Trophoblast cell (in vitro differentiated cells and primary cell): Measurements from ENCODE around the gene NEK8.
"Not testable (repeated sequence)": the region's sequence is repeated elsewhere in the genome, so short reads cannot be mapped to it uniquely, and the experiment has no call there.

Source experiments
- DNase-seq, 2 donors: peaks; one replicate each; pipeline ENCODE4 v3.0.0-alpha.2; 2016
- H2AFZ ChIP-seq: 2 replicates; pipeline ENCODE4 v1.6.1; 2013; ENCODE audit warnings: low read length, moderate library complexity, mild to moderate bottlenecking; ENCODE audit not compliant: insufficient read depth, poor library complexity
- H2AK5ac ChIP-seq: 2 replicates; pipeline ENCODE4 v1.6.1; 2013; ENCODE audit warnings: mild to moderate bottlenecking, low read length
- H2BK120ac ChIP-seq: 2 replicates; pipeline ENCODE4 v1.6.1; 2013; ENCODE audit warnings: low read length, mild to moderate bottlenecking, moderate library complexity; ENCODE audit not compliant: insufficient read depth, poor library complexity
- H2BK12ac ChIP-seq: 2 replicates; pipeline ENCODE4 v1.6.1; 2013; ENCODE audit warnings: mild to moderate bottlenecking, low read length, moderate library complexity
- H2BK5ac ChIP-seq: 2 replicates; pipeline ENCODE4 v1.6.1; 2013; ENCODE audit warnings: low read length, low read depth, moderate library complexity, mild to moderate bottlenecking; ENCODE audit not compliant: poor library complexity
- H3K14ac ChIP-seq: 2 replicates; pipeline ENCODE4 v1.6.1; 2013; ENCODE audit warnings: mild to moderate bottlenecking, low read length
- H3K18ac ChIP-seq: 2 replicates; pipeline ENCODE4 v1.6.1; 2013; ENCODE audit warnings: mild to moderate bottlenecking, low read length
- H3K23ac ChIP-seq: 2 replicates; pipeline ENCODE4 v1.6.1; 2013; ENCODE audit warnings: low read length
- H3K27ac ChIP-seq: 2 replicates; pipeline ENCODE4 v1.5.1; 2013; ENCODE audit warnings: low read depth, mild to moderate bottlenecking, inconsistent platforms, low read length, moderate library complexity
- H3K27me3 ChIP-seq: 2 replicates; pipeline ENCODE4 v1.6.1; 2013; ENCODE audit warnings: inconsistent platforms, mild to moderate bottlenecking, low read length, moderate library complexity; ENCODE audit not compliant: insufficient read depth
- H3K36me3 ChIP-seq, 2 experiments: 1 replicate in 1 of 2; 2 replicates in 1 of 2; pipeline ENCODE4 v1.6.1; 2013; ENCODE audit warnings: low read length in 2 of 2, mild to moderate bottlenecking in 2 of 2, moderate library complexity in 1 of 2; ENCODE audit not compliant: insufficient read depth in 2 of 2, control insufficient read depth in 1 of 2
- H3K4ac ChIP-seq: 2 replicates; pipeline ENCODE4 v1.6.1; 2013; ENCODE audit warnings: low read depth, mild to moderate bottlenecking, low read length, moderate library complexity
- H3K4me1 ChIP-seq, 2 experiments: 1 replicate in 1 of 2; 2 replicates in 1 of 2; pipeline ENCODE4 v1.6.1; 2013; ENCODE audit warnings: low read length in 2 of 2, mild to moderate bottlenecking in 2 of 2, moderate library complexity in 1 of 2; ENCODE audit not compliant: insufficient read depth in 2 of 2, control insufficient read depth in 1 of 2
- H3K4me2 ChIP-seq: 2 replicates; pipeline ENCODE4 v1.6.1; 2013; ENCODE audit warnings: inconsistent platforms, mild to moderate bottlenecking, low read length, moderate library complexity
- H3K4me3 ChIP-seq: 2 replicates; pipeline ENCODE4 v1.5.1; 2013; ENCODE audit warnings: mild to moderate bottlenecking, low read depth, low read length, inconsistent platforms
- H3K79me1 ChIP-seq: one replicate; pipeline ENCODE4 v1.6.1; 2013; ENCODE audit warnings: low read length
- H3K79me2 ChIP-seq: 2 replicates; pipeline ENCODE4 v1.6.1; 2013; ENCODE audit warnings: low read length, mild to moderate bottlenecking; ENCODE audit not compliant: control insufficient read depth, insufficient read depth, poor library complexity
- H3K9ac ChIP-seq: 2 replicates; pipeline ENCODE4 v1.6.1; 2013; ENCODE audit warnings: mild to moderate bottlenecking, low read length
- H3K9me3 ChIP-seq: 2 replicates; pipeline ENCODE4 v1.6.1; 2013; ENCODE audit warnings: low read depth, mild to moderate bottlenecking, control low read depth, inconsistent platforms, low read length; ENCODE audit not compliant: insufficient read depth
- H4K12ac ChIP-seq: 2 replicates; pipeline ENCODE4 v1.6.1; 2013; ENCODE audit warnings: low read depth, mild to moderate bottlenecking, low read length, moderate library complexity
- H4K8ac ChIP-seq: 2 replicates; pipeline ENCODE4 v1.6.1; 2013; ENCODE audit warnings: low read depth, mild to moderate bottlenecking, low read length, moderate library complexity
- H4K91ac ChIP-seq: one replicate; pipeline ENCODE4 v1.6.1; 2013; ENCODE audit warnings: low read depth, mild to moderate bottlenecking, low read length, moderate library complexity
- WGBS: extraction: QIAGEN DNeasy Blood & Tissue Kit; methylation state at CpG from one replicate; pipeline ENCODE4 v1.1.7; 2013; ENCODE audit warnings: missing lambda C conversion rate; ENCODE audit not compliant: insufficient read length, insufficient coverage; ENCODE audit errors: extremely low coverage; 5-methylcytosine and 5-hydroxymethylcytosine counted together

The NEK8 gene

DNA sequence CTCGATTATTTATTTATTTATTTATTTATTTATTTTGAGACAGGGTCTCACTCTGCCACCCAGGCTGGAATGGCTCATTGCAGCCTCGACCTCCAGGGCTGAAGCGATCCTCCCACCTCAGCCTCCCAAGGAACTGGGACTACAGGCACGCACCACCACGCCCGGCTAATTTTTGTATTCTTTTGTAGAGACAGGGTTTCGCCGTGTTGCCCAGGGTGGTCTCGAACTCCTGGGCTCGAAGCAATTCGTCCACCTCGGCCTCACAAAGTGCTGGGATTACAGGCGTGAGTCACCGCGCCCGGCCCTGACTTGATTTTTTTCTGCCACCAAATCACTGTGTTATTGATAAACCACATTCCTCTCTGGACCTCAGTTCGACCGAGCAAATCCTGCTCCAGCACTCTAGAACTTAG is 9.6 kb upstream of the NEK8 start:
- H2BK12ac ChIP-seq, result peak overlapping the region; percentile 42

DNA sequence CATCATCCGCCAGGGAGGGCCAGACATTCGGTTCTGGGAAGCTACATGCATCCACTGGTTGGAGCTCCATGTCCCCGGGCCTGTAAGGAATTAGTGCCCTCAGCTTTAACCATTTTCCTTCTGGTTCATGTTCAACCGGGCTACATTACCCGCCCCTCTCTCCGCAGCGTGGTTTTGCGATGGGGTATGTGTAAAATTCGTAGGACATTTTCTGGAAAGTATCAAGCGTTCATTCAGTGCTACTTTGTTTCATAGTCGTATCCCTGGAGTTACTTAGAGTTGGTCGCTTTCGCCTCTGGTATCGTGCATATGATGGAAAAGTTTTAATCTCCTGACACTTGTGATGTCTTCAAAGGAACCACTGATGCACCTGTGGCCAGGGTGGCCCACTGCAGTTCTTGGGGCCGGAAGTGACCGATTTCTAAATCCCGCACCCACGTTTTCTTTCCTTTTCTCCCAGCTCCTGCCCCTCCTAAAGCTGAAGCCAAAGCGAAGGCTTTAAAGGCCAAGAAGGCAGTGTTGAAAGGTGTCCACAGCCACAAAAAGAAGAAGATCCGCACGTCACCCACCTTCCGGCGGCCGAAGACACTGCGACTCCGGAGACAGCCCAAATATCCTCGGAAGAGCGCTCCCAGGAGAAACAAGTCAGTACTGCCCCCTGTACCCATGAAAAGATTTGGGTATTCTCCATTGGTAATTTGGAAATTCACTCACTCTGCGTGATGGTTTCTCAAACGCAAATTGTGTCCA is 8.2 kb upstream of the NEK8 start:
- peak overlapping the region; percentile 98 for H3K4me3 ChIP-seq
- DNase-seq, result no peak
- peaks cover 33 to 40% of the 10 kb centered on the region in 2 experiments for H3K36me3 ChIP-seq
- H3K4me1 ChIP-seq, result peaks cover 22 to 32% of the 10 kb centered on the region in 2 experiments
- peak overlapping the region; percentile 100 for H3K4ac ChIP-seq
- H4K8ac ChIP-seq, result peak overlapping the region; percentile 96
- no peaks in the 10 kb centered on the region for H3K27me3 ChIP-seq
- peaks cover 29% of the 10 kb centered on the region for H3K79me2 ChIP-seq
- H2BK120ac ChIP-seq, result peak overlapping the region; percentile 97
- H3K14ac ChIP-seq, result peak overlapping the region; percentile 99
- H3K79me1 ChIP-seq, result peaks cover 32% of the 10 kb centered on the region
- H2AFZ ChIP-seq, result peak overlapping the region; percentile 91
- H3K4me2 ChIP-seq, result peak overlapping the region; percentile 90
- WGBS, result no CpG with 5 or more reads among the region's 30 CpGs
- H2AK5ac ChIP-seq, result peak overlapping the region; percentile 100
- H4K12ac ChIP-seq, result peak overlapping the region; percentile 95
- H2BK12ac ChIP-seq, result no peak overlapping the region
- peak overlapping the region; percentile 96 for H4K91ac ChIP-seq
- H2BK5ac ChIP-seq, result peak overlapping the region; percentile 96
- H3K27ac ChIP-seq, result peak overlapping the region; percentile 85
- no peak overlapping the region for H3K23ac ChIP-seq
- H3K9me3 ChIP-seq, result no peaks in the 10 kb centered on the region
- H3K18ac ChIP-seq, result peak overlapping the region; percentile 98
- peak overlapping the region; percentile 100 for H3K9ac ChIP-seq

More for the DNA sequence above, 9.6 kb upstream of the NEK8 start:
- DNase-seq, result no peak
- Histone ChIP-seq H2BK120ac (peak overlapping the region; percentile 61), H2AFZ (peak overlapping the region; percentile 23), H3K23ac (no peak overlapping the region), H3K79me2 (peaks cover 29% of the 10 kb centered on the region), H3K36me3 (peaks cover 40 to 45% of the 10 kb centered on the region in 2 experiments), H3K79me1 (peaks cover 29% of the 10 kb centered on the region), H2AK5ac (peak overlapping the region; percentile 51), H3K9ac (peak overlapping the region; percentile 38), H2BK5ac (peak overlapping the region; percentile 66), H3K18ac (peak overlapping the region; percentile 58), H3K4ac (peak overlapping the region; percentile 41), H3K4me1 (peaks cover 12 to 22% of the 10 kb centered on the region in 2 experiments), H4K12ac (peak overlapping the region; percentile 11), H3K9me3 (peaks cover 5% of the 10 kb centered on the region), H3K14ac (peak overlapping the region; percentile 77), H3K4me2 (peak overlapping the region; percentile 90), H3K27ac (peak overlapping the region; percentile 97), H3K27me3 (no peaks in the 10 kb centered on the region), H4K91ac (peak overlapping the region; percentile 94), H4K8ac (peak overlapping the region; percentile 77), H3K4me3 (peak overlapping the region; percentile 42)
- no CpG with 5 or more reads among the region's 18 CpGs for WGBS

DNA sequence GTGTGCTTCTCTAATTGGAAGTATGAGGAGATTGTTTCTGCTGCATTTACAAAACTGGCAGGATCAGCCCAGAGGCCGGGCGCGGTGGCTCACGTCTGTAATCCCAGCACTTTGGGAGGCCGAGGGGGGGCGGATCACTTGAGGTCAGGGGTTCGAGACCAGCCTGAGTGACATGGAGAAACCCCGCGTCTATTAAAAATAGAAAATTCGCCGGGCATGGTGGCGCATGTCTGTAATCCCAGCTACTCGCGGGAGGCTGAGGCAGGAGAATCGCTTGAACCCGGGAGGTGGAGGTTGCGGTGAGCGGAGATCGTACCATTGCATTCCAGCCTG is 7.6 kb upstream of the NEK8 start:
- Histone ChIP-seq H3K14ac (peak overlapping the region; percentile 14), H3K4me3 (peak overlapping the region; percentile 55), H3K9ac (peak overlapping the region; percentile 71), H3K36me3 (peaks cover 28 to 36% of the 10 kb centered on the region in 2 experiments), H3K79me2 (peaks cover 32% of the 10 kb centered on the region), H3K79me1 (peaks cover 37% of the 10 kb centered on the region), H3K4ac (peak overlapping the region; percentile 100), H3K4me2 (peak overlapping the region; percentile 90), H3K4me1 (peaks cover 18 to 27% of the 10 kb centered on the region in 2 experiments)
- H3K9me3 ChIP-seq, H2BK120ac ChIP-seq, H4K91ac ChIP-seq, H4K8ac ChIP-seq, H3K23ac ChIP-seq, H3K18ac ChIP-seq, H2BK5ac ChIP-seq, H4K12ac ChIP-seq, H3K27me3 ChIP-seq, H2BK12ac ChIP-seq, H2AFZ ChIP-seq, H2AK5ac ChIP-seq, H3K27ac ChIP-seq, DNase-seq: not testable (repeated sequence)
- no CpG with 5 or more reads among the region's 19 CpGs for WGBS

- Histone ChIP-seq H4K12ac (no peak overlapping the region), H3K18ac (no peak overlapping the region), H3K9me3 (no peaks in the 10 kb centered on the region), H3K4me3 (no peak overlapping the region), H3K27me3 (no peaks in the 10 kb centered on the region), H2AK5ac (no peak overlapping the region), H3K14ac (no peak overlapping the region), H3K27ac (peak overlapping the region; percentile 18), H3K23ac (no peak overlapping the region), H3K4ac (peak overlapping the region; percentile 30), H2AFZ (no peak overlapping the region), H2BK12ac (no peak overlapping the region), H3K4me2 (peak overlapping the region; percentile 21), H4K8ac (no peak overlapping the region), H3K9ac (peak overlapping the region; percentile 38), H3K79me1 (peaks cover 36% of the 10 kb centered on the region), H2BK120ac (no peak overlapping the region), H2BK5ac (no peak overlapping the region), H3K79me2 (peaks cover 22% of the 10 kb centered on the region), H3K36me3 (peaks cover 27 to 36% of the 10 kb centered on the region in 2 experiments), H3K4me1 (peaks cover 16 to 26% of the 10 kb centered on the region in 2 experiments), H4K91ac (no peak overlapping the region)
- WGBS, result no CpG with 5 or more reads among the region's 7 CpGs
- DNase-seq, result no peak
These were observed 6.0 kb upstream of the NEK8 start for GRCh38 chr17:28722417-28723158.
